Stomach (tissue), 4 donors: Measurements from ENCODE around the gene SRP68.
A peak's percentile ranks its signal among the peaks of the same experiment; 100 is the strongest.

ENCODE experiments used
- CTCF ChIP-seq, 7 experiments: fragments of 450-650 bp in 4 of 7; fragments of 200-600 bp in 3 of 7; sonication (generic) in 3 of 7; IDR thresholded peaks; one replicate each; pipeline ENCODE4 v1.5.1; 2016 to 2019; ENCODE audit warnings: antibody characterized with exemption in 7 of 7, control low read depth in 2 of 7, mild to moderate bottlenecking in 1 of 7
- POLR2A ChIP-seq, 4 donors: fragments of 450-650 bp; IDR thresholded peaks; one replicate each; pipeline ENCODE4 v1.6.1; 2016; ENCODE audit warnings: antibody characterized with exemption in 4 of 4, control low read depth in 2 of 4, mild to moderate bottlenecking in 1 of 4, moderate library complexity in 1 of 4
- POLR2AphosphoS5 ChIP-seq, 3 donors: sonication (generic); formaldehyde crosslinking; IDR thresholded peaks; one replicate each; pipeline ENCODE4 v1.6.1; 2016; ENCODE audit warnings: antibody characterized with exemption in 3 of 3

GRCh38 chr17:76039121-76039520 is 33.2 kb downstream of the SRP68 start:
- TF ChIP-seq POLR2AphosphoS5 (IDR thresholded peaks at IDR 0.05) (peak in 2 of 3 donors; percentile 1 to 47), CTCF (IDR thresholded peaks at IDR 0.05) (no peak), POLR2A (IDR thresholded peaks at IDR 0.05) (no peak)
